ENCODE results near the gene HSP90AB1.

HSP90AB1 gene

DNA sequence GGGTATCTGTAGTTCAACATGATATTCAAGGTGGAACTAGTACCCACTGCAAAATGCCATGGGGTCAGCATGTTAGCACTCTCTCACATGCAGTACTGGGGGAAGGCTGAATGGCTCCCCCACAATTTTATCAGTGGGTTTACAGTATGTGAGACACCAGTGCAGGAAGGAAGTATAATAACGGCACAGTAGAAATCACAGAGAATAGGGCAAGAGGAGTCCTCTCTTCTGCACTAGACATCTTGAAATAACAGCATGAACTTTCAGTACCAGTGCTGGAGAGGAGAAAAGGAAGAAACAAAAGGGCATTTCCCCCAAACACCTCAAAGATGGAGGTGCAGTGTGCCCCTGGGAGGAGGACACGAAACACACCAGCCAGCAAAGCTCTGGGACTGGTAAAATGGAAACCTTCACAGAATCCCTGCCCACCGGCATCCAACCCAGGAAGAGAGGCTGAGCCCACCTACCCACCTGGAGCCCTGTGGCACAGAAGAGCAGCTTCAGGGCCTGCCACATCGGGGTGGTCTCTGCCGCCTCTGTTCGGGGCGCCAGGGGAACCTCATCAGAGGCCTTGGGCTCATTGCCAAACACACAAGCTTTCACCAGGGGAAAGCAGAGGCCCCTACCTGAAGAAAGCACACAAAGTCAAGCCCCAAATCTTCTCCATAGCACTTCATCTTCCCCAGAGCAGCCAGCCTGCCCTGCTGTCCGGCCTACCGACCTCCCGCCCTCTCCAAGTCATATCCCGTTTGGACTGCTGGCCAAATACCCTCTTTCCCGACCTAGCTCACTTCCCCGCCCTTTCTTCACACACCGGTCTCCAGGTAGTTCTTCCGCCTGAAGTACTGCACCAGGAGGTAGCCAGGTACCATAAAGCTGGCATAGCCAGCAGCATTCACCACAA, 9.2 kb downstream of the HSP90AB1 start:
- no peak for DNase-seq

DNA sequence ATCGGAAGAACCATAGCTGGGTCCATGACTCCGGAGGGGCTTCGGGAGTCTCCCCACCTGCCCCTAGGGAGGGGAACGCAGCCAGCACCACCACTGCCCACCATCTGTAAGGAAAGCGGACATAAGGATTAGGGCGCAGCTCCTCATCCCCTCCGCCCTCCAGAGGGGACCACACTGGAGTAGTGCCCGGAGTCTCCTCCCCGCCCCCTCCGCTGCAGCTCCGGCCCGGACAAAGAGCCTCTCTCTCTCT, 9.8 kb downstream of the HSP90AB1 start:
- DNase-seq, result no peak

DNA sequence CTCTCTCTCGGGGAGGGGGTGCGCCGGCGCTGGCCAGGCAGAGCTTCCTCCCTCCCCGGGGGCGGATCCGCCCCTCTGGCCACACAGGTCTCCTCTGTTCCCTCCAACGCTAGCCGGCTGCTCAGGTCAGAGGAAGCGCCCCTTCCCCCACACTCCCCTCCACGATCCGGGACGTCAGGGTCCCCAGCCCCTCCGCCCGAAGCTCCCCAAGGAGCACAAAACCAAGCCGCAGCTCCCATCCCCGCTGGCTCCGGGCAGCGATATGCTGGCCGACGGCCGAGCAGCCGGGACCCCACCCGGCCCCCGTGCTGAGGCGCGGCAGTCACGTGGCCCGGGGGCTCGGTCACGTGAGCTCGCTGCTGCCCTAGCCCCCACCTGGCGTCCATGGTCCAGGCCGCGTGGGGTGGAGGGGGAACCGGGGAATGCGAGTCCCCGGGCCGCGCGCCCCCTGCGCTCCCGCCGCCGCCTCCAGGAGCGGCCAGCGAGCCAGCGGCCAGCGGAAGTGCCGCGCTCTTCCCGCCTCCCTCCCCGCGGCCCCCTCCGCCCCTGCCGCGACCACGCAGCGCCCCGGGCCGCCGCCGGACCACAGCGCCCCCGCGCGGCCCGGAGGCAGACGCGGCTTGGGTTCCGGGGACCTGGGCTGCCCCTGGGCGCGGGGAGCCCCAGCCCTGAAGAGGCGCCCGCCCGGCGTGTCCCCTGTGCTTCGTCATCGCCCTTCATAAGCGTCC, 10.3 kb downstream of the HSP90AB1 start, which contains the start of gene SLC35B2:
Gene SLC35B2 (minus strand): TSS at position 504 of the 728 bp plus-strand sequence. CDS start 118 bp downstream, at position 386.
- DNase-seq, result peak; percentile 53

DNA sequence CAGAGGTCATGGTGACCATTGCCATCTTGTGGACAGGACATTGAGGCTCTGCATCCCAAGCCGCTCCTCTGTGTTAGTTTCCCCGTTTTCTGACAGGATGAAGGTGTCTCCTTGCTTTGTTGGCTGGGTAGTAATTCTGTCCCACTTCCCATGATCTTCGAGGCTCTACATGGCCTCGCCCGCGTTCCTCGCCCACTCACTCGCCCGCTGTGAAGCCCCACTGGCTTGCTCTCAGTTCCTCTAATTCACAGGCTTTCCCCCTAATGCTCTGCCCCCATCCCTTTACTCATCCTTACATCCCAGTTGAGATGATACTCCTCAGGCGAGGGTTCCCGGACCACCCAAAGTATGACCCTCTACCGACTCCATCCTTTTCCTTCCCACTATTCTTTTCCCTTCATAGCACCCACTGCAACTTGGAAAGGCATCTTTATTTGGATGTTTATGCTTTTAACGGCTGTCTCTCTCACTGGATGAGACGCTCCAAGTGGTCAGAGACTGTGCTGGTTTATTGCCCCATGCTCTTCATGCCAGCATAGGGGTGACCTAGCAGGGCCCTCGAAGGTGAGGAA, 10.9 kb downstream of the HSP90AB1 start:
- no peak for DNase-seq

DNA sequence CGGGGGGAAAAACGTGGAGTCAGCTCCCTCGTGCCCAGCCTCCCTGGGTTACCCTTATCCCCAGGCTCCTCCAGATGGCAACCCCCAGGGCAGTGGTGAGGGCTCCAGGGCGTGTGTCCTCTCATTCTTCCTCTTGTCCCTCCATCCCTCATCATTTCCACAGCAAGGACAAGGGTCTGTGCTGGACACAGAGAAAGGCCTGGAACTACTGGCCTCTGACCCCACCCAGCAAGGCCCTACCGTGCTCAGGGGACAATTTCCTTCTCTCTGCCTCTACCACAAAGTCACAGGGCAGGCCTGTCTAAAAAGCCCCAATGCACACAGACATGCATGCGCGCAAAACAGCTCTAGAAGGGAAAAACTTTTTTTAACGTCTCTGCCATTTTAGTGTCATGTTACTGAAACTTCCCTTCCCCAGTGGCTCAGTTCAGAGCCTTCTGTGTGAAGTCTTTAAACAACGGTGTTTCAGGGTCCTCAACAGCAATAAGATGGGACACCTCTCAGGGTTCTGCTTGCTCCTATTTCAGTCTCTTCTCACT, 11.5 kb downstream of the HSP90AB1 start:
- DNase-seq, result no peak

DNA sequence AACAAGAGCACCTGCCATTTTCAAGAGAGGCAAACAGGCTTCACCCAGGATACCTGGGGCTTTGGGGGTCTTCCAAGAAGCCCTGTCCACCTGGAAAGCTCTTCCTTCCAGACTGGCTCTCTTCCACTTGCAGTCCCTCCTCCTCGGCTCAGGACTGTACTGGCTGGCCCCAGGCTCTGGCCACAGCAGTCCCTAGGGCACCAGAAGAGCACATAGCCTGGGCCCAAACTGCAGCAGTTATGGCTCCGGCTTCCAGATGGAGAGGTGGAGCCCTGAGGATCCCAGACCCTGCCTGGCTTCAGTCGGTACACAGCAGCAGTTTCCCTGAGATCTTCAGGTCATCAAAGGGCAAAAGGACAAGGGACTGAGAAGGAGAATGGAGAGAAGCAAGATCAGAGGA, 12.0 kb downstream of the HSP90AB1 start:
- DNase-seq, result no peak

DNA sequence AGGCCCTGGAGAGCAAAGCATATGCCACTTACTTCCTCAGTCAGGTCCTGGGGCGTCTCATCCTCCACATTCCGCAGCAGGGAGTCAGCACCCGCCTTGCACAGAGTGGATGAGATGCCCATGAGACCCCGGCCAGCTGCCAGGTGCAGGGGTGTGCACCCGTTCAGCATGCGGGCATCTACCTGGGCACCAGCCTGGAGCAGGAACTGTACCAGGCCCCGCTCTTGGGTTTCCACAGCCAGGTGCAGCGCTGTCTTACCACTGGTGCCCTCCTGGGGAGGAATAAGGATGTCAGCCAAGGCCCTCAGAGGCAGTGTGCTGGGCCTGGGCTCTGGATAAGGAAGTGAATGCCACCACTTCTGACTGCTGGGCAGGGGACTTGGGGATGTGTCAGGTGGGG, 13.1 kb downstream of the HSP90AB1 start:
- no peak for DNase-seq

DNA sequence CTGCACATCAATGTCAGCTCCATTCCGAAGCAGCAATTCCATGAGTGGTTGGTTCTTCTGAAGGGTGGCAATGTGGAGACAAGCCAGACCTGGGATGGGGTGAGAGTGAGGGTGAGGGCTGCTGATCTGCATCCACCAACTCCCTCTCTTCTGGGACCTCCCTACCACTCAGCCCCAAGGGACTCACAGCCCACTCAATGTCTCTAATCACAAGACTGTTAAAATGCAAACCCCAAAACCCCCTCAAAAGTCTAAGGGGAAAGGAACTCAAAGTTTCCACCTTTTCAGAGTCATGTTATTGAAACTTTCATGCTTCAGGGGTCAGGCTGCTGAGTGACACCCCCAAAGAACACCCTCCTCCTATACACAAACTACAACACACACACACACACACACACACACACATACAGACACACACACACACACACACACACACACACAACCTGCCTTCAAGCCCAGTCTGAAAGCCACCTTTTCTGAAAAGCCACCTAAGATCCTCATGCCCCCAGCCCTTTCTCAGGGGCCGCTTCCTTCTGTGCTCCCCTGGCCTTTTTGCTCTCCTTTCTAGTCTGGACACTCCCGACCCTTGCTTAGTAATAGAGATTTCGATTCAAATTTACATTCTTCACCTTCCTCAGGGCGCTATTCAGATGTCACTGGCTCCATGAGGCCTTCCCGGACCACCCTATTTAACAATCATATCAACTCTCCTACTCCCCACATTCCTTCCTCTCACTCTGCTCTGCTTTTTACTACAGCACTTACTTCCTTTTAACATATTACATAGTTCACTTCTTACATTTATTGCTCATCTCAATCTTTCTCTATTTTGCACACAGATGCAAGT, 13.8 kb downstream of the HSP90AB1 start:
- DNase-seq, result no peak

DNA sequence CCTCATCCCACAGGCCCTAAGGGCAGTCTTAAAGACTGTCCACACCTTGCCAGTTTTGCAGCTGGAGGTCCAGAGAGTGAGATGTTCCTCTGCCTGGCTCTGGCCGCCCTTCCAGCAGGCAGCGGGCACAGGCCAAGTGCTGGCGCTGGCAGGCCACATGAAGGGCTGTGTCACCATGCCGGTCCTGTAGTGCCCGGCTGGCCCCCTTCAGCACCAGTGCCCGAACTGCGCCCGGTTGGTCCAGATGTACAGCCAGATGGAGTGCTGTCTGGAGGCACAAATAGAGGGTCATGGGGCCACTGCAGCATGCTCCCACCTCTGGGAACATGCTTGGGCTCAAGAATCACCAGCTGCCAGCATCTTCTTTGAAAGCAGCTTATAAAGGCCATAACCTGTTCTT, 14.7 kb downstream of the HSP90AB1 start:
- no peak for DNase-seq

DNA sequence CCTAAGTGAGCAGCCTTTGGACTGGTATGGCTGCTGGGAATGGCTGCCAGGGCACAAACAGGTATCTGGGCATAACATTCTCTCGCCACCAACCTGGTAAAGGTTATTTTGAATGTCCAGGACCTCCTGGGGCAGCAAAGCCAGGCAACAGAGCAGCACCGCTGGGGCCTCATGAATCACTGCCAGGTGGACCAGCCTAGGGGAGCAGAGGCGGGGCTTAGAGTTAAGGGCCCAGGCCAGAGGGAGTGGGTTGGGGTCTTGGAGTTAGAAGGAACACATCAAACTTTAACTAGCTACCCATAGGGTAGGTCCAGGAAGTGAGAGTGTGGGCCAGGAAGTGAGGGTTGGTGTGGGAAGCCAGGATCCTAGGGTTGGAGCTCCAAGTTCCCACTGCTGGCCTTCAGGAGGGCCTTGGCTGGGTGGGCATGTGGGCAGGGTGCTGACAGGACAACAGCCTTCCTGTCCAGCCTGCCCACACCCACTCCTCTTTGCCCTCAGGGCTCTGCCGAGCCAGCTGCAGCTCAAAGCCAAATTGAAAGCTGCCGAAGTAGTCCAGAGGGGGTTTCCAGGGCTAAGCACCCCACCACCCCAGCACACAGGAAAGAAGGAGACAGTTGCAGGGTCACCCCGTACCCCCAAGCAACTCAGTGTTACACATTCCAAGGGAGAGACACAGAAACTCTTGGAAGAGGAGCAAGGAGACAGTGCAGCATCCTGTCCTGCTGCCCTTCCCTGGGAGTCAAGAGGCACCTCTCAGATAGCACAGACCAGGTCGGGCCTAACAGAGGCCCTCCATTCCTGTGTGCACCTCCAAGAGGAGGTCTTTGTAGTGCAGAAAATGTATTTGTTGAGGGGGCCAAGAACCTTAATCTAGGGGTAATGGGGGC, 15.8 kb downstream of the HSP90AB1 start:
- DNase-seq, result no peak

DNA sequence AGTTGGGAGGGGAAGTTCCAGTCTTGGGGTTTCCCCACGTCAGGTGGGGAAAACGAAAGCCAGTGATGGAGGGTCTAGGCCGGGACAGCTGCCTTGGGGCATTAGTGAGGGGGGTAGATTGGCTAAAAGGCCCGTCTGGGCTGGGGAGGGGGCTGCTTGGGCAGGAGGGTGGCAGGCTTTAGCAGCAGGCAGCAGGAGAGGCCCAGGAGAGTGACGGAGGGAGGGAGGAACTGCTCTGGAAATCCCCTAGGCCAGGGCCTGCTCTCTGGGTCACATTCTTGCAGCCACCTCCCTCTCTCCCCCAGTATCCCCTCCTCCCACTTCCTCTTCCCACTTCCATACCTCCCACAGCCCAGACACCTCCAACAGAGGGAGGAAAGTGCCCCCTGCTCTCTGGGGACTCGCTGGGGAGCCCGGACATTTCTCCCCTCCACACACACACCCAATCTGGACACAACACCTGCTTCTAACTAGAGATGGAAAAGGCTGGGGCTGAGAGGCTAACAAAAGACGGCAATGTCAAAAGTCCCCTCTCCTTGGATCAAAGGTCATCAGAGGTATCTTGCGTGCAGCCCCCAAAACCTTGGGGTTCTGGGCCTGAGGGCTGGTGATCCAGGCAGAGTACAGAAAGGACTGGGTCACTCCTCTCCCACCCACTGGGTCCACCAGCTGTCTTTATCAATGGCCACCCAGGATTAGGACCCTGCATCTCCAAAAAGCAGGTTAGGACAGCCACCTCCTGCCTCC, 16.6 kb downstream of the HSP90AB1 start:
- DNase-seq, result no peak

DNA sequence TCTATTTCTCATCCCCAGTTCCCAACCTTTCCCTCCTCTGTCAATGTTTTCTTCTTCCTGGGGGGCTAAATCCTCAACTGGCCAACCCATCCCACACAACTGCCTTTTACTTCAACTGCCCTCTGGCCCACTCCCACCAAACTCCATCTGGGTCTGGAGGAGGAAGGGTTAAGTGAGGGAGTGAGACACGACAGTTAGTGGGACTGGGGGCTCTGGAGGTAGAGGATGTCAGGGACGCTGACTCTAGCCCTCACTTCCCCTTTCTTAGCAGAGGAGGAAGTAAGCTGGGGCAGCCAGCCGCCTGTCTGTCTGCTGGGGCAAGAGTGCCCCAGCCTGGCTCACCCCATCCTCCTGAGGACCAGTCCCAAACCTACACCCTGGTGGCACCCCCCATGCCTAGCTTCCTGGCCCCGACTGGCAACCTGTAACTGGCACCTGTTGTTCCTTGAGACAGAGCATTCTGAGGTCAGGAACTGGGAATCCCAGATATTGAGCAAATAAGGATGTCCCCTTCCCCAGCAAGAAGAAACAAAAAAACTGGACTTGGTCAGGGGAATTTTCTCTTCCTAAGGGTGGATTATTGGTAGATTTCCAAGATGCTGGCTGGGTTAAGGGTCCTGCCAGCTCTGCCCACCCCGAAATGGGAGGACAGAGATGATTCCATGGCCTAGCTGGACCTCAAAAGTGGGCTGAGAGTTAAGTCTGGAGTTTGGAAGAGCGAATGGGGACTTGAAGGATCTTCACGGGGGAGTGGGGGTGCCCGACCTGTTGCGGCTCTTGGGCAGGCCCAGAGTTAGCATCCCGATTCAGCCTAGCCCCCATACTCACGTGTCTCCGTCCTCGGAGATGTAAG, 17.5 kb downstream of the HSP90AB1 start:
- DNase-seq, result no peak

DNA sequence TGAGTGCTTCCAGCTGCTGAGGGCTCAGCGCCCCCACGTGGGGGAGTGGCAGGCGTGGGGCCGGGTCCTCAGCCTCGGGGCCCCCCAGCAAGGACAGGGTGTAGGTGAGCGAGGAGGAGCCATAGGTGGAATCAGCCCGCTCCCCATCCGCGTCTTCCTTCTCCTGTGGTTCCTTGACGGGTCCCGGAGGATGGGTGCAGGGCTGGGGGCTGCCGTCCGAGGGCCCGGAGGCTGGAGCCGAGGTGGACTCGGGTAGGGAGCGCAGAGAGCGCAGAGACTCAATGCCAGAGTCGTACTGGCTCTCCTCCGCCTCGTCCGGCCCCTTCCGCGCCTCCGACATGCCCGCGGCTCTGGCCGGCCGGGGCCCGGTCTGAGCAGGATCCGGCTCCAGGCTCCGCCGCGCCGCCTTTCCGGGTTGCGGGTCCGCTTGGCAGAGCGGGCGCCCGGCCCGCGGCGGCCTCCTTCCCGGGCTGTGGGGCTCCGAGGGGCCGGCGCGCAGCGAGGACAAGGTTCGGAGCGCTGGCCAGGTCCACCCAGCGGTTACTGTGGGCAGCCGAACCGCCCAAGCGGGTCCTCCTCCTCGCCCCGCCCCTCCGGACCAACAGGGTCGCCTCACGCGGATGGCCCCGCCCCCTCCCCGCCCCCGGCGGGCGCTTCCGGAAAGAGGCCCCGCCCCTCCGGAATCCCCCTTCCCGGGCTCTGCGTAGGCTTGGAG, 18.3 kb downstream of the HSP90AB1 start, which contains the start of gene NFKBIE:
Gene NFKBIE (minus strand): TSS at position 545 of the 715 bp plus-strand sequence. CDS start 205 bp downstream, at position 340.
- DNase-seq, result peak; percentile 93

DNA sequence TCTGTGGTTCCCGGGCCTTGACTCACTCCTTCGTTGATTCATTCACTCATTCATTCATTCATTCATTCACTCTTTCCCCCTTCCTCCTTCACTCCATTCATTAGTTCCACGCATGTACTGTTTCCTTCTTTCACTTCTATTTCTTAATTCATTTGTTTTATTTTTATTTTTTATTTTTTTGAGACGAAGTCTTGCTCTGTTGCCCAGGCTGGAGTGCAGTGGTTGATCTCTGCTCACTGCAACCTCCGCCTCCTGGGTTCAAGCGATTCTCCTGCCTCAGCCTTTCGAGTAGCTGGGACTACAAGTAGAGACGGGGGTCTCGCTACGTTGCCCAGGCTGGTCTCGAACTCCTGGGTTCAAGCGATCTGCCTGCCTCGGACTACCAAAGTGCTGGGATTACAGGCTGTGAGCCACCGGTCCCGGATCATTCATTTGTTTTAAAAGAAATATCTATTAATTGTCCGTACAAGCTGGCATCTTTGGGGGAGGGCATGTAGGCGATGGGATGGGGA, 18.9 kb downstream of the HSP90AB1 start:
- no peak for DNase-seq

DNA sequence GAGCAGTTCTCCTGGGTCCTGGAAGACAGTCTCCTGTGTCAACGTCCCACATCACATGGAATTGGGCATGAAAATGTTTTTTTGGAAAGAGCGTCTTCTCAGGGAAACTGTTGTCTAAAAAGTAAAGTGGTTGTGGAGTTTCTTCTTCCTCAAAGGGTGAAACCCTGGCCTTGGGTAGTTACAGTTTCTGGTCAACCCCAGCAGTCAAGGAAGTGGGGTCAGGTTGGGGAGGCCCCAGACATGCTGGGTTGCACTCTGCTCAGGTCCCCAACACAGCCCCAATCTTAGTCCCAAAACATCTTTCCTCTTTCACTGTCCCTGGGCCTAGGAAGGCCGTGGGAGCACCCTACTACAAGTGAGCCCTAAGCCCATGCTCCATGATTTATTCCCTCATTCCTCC, 19.4 kb downstream of the HSP90AB1 start:
- DNase-seq, result no peak

DNA sequence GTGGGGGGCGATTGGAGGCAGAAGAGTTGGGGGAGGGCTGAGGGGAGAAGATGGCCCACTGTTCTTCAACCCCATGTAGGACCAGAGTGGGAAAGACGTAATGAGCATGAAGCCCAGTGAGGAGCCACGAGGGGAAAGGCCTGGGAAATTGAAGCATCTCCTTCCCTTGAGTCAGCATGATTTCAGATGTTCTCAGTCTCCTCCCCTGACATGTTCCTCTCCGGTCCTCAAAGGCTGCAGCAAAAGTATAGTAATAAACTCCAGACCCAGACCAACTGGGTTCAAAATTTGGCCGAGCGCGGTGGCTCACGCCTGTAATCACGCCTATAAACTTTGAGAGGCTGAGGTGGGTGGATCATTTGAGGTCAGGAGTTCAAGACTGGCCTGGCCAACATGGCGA, 20.4 kb downstream of the HSP90AB1 start:
- DNase-seq, result no peak

DNA sequence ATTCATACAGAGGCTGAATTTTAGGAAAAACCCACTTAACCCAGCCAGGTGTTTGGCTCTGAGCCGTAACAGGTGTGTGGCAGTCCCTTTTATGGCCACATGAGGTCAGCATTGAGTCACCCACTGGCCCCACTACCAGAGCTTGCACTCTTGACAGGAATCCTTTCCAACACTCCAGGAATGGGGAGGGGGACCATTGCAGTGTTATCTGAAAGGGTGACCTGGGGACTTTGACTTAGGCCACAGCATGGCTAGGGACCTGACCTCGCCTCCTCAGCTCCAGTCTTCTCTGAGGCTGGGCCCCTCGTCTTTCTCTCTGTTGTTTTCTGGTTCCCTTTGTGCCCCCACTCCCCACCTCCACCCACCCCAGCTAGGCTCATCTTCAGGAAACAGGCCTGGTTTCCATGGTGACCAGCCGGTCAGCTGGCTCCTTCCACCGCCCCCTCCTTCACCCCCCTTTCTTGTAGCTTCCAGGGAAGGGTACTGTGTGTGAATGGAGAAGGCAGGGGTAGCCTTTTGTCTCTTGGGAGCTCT, 21.3 kb downstream of the HSP90AB1 start:
- DNase-seq, result peak; percentile 46

DNA sequence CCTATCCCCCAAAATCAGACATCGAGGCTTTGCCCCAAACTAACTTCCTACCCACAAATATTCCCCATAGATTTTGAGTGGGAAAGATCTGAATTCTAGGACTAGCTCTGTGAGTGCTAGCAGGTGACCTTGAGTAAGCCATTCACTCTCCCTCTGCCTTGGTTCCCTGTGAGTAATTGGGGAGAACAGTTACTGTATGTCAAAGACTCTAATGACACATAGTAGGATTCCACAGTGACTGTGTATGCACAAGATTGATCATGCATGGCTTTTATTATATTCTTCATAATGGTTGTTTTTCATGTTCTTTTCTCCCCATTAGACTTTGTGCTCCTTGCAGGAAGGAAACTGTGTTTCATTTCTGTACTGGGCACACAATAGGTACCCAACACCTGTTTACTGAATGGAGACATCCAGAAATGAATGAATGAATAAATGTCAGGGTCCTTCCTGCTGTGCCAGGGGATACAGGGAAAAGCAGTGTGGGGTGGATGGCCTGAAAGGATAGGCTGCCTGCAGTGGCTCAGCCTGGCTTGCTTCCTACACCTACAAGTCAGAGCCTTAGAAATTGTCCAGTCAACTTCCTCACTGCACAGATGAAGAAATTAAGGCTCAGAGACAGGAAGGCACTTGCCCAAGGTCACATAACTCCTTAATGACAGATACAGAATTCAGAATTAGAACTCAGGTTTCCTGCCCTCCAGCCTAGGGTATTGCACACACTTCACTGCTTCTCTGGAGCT, 22.4 kb downstream of the HSP90AB1 start:
- no peak for DNase-seq
